Esophagus muscularis mucosa (tissue), 3 donors: ENCODE data around the gene PARP12.

Experiments used
- CTCF ChIP-seq, 3 experiments: fragments of 200-600 bp in 2 of 3; fragments of 450-650 bp in 1 of 3; sonication (generic) in 2 of 3; IDR thresholded peaks; one replicate each; pipeline ENCODE4 v1.5.1; 2017 to 2019; ENCODE audit warnings: antibody characterized with exemption in 3 of 3, mild to moderate bottlenecking in 2 of 3, moderate library complexity in 1 of 3
- POLR2A ChIP-seq: fragments of 450-650 bp; IDR thresholded peaks from one replicate; pipeline ENCODE4 v1.6.1; 2017; ENCODE audit warnings: antibody characterized with exemption, moderate library complexity, mild to moderate bottlenecking, low read depth
- POLR2AphosphoS5 ChIP-seq, 2 donors: sonication (generic); formaldehyde crosslinking; IDR thresholded peaks; one replicate each; pipeline ENCODE4 v1.6.1; 2017; ENCODE audit warnings: antibody characterized with exemption in 2 of 2

GRCh38 chr7:140003913-140004382 is 58.8 kb downstream of the PARP12 start:
- TF ChIP-seq CTCF (IDR thresholded peaks at IDR 0.05): peak; percentile 36 to 44 (median 38)
- no peak for TF ChIP-seq POLR2AphosphoS5 (IDR thresholded peaks at IDR 0.05)
- no peak for TF ChIP-seq POLR2A
